ENCODE data around the gene ATAD2B. TPM values are rescaled to one million over a fixed set of nuclear protein-coding genes. Genes with fewer than 3 reads are reported as not detected.

The ATAD2B gene
- total RNA-seq, 4 donors from 2014 or later = 17.1 to 45.4 (median 22.9) TPM

DNA sequence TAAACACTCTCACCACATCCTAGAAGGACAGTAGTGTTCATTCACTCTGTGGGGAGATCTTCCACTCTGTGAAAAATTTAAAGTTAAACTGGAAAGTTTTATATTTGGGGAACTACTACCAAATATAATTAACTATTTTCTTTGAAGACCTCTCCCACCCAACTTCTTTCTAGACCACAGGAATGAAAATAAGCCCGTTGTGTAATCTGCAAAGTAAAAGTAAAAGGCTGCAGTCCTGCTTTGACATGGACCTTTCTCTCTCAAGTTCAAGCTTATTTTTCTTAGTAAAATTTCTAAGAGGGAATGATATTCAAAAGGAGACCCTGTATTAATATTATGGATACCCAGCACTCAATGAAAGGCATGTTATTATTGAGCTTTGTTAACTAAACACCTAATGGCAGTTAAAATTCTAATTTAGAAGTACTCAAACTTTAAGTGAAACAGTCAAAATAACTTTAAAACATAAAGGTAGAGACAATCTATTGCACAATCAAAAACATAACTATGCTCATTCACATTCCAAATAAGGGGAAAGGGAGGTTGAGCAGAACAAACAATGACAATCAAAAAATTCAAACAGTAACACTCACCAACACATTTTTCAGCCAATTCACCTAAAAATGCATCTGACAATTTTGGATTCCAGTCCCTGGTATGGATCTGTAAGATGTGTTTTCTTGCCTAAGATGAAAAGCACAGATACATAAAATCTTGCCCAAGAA lies 98.5 kb downstream of the ATAD2B start:
- ATAC-seq (ENCODE audit: low FRiP score) (no peak), DNase-seq (ENCODE audit: low spot score) (no peak)
- no peak for TF ChIP-seq CTCF (IDR thresholded peaks at IDR 0.05)

- TF ChIP-seq CTCF (IDR thresholded peaks at IDR 0.05) = no peak
- no peak for DNase-seq (ENCODE audit: low spot score)
- ATAC-seq (ENCODE audit: low FRiP score) = no peak
Measured at GRCh38 chr2:23827287-23827686, 99.6 kb downstream of the ATAD2B start.

- no peak for TF ChIP-seq CTCF (IDR thresholded peaks at IDR 0.05)
- no peak for DNase-seq (ENCODE audit: low spot score)
- ATAC-seq (ENCODE audit: low FRiP score) = no peak
Measured at GRCh38 chr2:23826771-23827170, 100.2 kb downstream of the ATAD2B start.

DNA sequence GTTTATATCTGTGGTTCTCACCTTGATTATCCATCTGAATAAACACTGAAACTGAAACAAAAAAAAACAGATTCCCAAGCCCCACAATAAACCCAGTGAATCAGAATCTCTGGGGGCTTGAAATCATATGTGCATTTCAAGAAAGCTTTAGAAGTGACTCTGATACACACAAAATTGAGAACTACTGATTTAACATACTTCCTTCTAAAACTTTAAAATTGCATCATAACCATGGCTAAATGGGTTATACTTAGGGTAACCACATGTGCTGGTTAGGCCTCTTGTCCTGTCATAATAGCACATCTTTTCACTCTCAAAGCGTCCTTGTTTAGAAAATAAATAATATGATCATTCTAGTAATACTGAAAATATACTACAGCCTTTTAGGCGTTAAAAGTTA lies 100.9 kb downstream of the ATAD2B start:
- ATAC-seq (ENCODE audit: low FRiP score) (no peak), DNase-seq (ENCODE audit: low spot score) (no peak)
- no peak for TF ChIP-seq CTCF (IDR thresholded peaks at IDR 0.05)

DNA sequence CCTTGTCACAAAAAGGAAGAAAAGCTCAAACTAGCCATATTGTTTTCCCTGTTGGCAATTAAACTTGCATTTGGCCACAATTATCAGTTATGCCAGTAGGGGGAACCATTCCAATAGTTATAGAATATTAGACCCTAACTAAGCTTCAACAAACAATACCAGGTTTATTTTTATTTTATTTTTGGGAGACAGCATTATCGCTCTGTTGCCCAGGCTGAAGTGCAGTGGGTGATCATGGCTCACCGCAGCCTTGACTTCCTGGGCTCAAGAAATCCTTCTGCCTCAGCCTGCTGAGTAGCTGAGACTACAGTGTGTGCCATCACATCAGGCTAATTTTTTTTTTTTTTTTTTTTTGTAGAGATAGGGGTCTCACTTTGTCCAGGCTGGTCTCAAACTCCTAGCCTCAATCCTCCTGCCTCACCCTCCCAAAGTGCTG lies 102.1 kb downstream of the ATAD2B start:
- no peak for DNase-seq (ENCODE audit: low spot score)
- peak in 1 of 3 donors; percentile 48 for TF ChIP-seq CTCF (IDR thresholded peaks at IDR 0.05)
- ATAC-seq (ENCODE audit: low FRiP score) = no peak

DNA sequence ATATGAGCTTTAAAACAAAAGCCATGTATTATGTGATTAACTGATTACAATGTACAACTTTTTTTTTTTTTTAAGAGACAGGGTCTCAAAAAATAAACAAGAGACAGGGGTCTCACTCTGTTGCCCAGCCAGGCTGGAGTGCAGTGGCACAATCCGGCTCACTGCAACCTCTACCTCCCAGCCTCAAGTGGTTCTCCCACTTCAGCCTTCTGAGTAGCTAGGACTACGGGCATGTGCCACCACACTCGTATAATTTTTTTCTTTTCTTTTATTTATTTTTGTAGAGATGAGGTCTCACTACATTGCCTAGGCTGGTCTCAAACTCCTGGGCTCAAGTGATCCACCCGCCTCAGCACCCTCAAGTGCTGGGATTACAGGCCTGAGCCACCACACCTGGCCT lies 103.1 kb downstream of the ATAD2B start:
- no peak for ATAC-seq (ENCODE audit: low FRiP score)
- no peak for TF ChIP-seq CTCF (IDR thresholded peaks at IDR 0.05)
- no peak for DNase-seq (ENCODE audit: low spot score)

DNA sequence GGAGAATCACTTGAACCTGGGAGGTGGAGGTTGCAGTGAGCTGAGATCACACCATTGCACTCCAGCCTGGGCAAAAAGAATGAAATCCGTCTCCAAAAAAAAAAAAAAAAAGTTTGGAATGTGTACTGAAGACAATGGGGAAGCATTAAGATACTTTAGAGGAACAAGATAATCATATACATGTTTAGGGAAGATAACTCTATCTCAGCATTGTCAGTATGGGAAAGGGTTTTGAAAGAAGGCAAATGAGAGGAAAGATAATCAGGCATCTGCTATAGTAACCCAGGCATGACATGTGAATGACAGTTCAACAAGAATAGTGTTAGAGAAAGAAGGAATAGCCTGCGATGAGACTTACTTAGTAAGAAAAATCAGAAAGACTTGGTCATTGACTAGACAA lies 112.0 kb downstream of the ATAD2B start:
- ATAC-seq (ENCODE audit: low FRiP score) (no peak), DNase-seq (ENCODE audit: low spot score) (no peak)
- TF ChIP-seq CTCF (IDR thresholded peaks at IDR 0.05) = no peak

All from omental fat pad (tissue), 4 donors.